ENCODE measurements around the gene PSME3IP1.
"Not testable (repeated sequence)": the region's sequence is repeated elsewhere in the genome, so short reads cannot be mapped to it uniquely, and the experiment has no call there.

Gene PSME3IP1, protein sequence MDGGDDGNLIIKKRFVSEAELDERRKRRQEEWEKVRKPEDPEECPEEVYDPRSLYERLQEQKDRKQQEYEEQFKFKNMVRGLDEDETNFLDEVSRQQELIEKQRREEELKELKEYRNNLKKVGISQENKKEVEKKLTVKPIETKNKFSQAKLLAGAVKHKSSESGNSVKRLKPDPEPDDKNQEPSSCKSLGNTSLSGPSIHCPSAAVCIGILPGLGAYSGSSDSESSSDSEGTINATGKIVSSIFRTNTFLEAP

GRCh38 chr16:57185945-57186871 is at the start of gene PSME3IP1, which contains the start of gene RSPRY1:
TSS of gene PSME3IP1 (minus strand) at chr16:57186039. CDS start at chr16:57173854, 12,185 bp downstream.
TSS of gene RSPRY1 (plus strand) at chr16:57186329. CDS start at chr16:57204659, 18,330 bp downstream.
- FAIRE-seq, result peak; percentile 99

DNA sequence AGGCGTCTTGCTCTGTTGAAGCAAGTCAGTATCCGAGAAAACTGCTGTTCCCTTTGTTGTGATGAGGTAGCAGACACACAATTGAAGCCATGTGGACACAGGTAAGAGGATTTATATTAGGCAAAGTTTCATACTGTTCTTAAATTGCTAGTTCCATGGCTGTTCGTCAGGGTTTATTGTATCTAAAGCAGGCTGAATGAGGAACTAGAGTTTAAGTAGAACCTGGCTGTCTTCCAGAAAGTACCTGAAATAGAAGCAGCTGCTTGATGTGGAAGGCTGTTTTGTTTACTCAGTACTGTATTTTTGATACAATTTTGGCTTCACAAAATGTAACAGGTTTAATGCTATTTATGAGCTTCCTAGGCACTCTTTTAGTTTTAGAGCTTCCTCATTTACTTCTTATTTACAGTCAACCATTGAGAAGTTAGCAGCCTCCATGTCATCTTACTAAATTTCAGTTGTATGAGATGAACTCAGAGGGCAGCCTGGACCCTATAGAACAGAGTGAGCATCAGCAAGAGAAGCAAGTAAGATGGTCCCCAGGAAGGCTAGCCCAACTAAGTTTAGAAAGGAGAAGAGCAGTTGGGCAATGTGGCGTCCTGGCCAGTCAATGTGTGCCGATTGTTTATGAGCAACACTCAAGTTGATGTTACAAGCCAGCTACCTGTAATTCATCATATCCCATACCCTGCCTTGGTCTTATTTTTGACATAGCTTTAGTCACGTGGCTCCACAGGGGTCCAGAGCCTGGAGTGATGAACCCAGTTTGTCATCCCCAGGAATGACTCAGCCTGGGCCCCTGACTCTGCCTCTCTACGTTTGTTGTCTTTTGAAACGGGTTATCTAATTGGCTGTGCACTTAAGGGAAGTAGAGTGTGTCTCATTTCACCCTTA is 49.5 kb upstream of the PSME3IP1 start:
- FAIRE-seq, result no peak

GRCh38 chr16:57234707-57235092 is 48.9 kb upstream of the PSME3IP1 start:
- FAIRE-seq, result no peak

DNA sequence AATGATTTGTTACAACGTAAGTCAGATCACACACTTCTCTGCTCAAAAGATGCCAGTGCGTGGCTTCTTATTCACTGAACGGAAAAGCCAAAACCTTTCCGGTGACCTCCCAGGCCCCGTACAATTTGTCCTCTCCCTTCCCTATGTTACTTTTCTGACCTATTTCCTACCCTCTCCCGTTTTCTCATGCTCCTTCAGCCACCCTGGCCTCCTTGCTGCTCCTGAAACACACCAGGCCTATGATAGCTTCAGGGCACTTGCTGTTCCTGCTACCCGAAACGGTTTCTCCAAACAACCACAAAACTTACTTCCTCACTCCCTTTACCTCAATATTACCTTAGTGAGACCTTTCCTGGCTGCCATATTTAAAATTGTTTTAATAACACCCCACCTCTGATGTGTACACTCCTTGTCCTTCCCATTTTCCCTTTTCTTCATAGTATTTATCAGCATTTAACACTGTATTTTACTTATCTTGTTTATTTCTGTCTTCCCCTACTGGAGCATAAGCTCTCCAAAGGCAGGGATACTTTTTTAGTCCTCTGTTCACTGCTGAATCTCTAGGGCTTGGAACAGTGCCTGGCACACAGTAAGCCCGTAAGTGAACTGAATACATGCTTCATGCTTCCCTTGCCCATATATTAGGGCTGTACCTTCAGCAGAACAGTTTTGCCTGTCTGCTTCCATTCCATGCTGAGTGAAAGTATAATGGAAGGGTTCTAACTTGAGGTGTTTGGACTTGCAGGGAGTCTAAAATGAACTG is 48.3 kb upstream of the PSME3IP1 start:
- FAIRE-seq, result no peak

DNA sequence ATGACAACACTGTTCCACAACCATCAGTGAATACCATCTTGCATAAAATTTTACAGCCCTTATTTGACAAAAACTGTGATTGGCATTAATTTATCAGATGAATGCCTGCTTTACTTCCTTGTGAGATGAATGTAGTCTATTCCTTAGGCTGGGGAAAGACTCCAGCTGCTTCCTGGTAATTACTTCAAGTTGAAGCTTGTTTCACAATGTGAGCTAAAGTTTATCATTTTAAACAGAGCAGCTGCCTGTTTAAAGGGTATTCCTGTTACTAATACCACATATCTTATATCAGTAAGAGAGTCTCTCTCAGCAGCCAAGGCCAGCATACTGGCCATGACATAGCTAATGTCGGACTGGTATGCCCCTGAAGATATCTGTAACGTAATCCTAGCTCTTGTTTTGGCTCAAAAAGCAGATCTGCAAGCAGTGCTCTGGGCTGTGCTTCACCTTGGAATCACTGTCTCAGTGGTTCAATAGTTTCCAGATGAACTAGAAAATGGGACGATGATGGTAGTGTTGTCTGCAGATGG is 46.0 kb upstream of the PSME3IP1 start:
- FAIRE-seq, result no peak

DNA sequence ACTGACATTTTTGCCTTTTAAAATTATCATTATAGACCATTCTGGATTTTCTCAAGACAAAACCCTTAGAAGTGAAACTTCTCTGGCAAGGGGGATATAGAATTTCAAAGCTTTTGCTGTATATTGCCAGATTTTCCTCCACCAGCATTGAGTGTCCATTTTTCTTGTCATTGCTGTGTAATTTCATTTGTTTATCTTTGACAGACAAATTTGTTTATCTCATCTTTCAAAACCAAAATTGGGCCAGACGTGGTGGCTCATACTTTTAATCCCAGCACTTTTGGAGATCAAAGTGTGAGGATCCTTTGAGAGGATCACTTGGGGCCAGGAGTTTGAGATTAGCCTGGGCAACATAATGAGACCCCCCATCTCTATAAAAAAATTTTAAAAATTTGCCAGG is 43.2 kb upstream of the PSME3IP1 start:
- no peak for FAIRE-seq

GRCh38 chr16:57226701-57227621 is 41.1 kb upstream of the PSME3IP1 start:
- FAIRE-seq, result no peak

DNA sequence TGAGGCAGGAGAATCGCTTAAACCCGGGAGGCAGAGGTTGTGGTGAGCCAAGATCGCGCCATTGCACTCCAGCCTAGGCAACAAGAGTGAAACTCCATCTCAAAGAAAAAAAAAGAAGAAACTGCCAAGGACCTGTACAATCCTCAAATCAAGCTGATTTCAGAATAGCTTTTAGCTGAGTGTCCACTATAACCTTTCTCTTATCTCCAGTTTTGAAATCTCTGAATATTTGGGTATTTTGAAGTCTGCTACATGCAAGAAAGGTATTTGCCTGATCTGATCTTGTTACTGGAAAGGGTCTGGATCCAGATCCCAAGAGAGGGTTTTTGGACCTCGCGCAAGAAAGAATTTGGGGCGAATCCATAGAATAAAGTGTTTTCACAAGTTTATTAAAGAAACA is 40.1 kb upstream of the PSME3IP1 start:
- FAIRE-seq, result no peak

DNA sequence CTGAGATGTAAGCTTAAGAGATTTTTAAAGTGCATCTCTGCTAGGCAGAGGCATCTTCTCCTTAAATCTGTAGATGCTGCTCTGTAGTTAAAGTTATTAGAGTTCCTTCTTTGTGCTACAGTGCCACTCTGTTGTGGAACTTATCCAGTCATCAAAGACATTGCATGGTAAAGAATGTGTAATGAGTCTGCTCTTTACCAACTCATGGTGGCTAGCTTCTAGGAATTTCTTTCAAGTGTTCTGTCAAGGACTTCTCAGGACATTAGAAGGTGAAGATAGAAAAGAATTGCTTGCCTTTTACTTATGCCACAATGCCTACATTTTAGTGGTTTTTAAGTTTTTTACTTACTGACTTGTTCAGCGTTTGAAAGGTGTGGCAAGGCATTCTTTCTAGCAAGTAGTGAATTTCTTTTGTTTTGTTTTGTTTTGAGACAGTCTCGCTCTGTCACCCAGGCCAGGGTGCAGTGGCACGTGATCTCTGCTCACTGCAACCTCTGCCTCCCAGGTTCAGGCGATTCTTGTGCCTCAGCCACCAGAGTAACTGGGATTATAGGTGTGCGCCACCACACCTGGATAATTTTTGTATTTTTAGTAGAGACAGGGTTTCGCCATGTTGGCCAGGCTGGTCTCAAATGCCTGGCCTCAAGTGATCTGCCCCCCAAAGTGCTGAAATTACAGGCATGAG is 39.0 kb upstream of the PSME3IP1 start:
- FAIRE-seq, result no peak

DNA sequence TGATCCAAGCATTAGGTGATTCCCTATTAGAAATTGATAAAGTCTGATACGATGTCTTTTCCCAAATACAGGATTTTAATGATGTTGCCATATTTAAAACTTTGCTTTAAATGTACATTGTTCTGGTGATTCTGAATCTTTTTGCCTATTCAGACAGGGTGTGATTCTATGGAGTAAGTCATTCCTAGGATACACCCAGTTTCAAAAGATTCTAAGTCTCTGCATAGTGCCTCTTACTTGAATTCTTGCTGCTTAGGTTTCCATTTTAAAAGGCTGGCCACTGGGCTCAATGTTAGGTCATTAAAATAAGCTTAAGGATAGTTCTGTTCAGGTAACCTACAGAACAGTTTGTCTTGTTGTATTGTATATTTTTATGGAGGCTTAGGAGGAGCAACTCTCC is 37.2 kb upstream of the PSME3IP1 start:
- FAIRE-seq, result no peak

GRCh38 chr16:57216968-57217367 is 31.1 kb upstream of the PSME3IP1 start:
- FAIRE-seq, result no peak

DNA sequence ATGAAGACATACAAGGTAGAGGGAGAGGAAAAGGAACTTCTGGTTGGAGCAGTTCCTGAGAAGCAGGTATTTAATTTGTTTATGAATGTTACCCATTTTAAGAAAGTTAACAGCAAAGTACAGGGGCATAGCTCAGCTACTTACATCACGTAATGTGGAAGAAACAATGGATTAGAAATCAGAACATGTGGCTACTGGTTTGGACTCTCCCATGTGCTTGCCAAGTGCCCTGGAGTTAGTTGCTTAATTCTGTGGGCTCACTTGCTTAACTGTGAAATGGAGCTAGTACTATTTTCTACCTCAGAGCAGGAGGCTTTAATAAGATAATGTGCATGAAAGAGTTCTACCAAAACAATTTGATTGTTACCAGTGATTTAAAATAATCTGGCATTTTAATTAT is 27.6 kb upstream of the PSME3IP1 start:
- no peak for FAIRE-seq

GRCh38 chr16:57209780-57210179 is 23.9 kb upstream of the PSME3IP1 start:
- no peak for FAIRE-seq

GRCh38 chr16:57208926-57209325 is 23.1 kb upstream of the PSME3IP1 start:
- no peak for FAIRE-seq

DNA sequence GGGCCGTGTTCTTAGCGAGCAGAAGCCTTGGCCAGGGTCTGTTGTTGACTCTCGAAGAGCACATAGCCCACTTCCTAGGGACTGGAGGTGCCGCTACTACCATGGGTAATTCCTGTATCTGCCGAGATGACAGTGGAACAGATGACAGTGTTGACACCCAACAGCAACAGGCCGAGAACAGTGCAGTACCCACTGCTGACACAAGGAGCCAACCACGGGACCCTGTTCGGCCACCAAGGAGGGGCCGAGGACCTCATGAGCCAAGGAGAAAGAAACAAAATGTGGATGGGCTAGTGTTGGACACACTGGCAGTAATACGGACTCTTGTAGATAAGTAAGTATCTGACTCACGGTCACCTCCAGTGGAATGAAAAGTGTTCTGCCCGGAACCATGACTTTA is 18.8 kb upstream of the PSME3IP1 start:
- no peak for FAIRE-seq

GRCh38 chr16:57203451-57203850 is 17.6 kb upstream of the PSME3IP1 start:
- no peak for FAIRE-seq

DNA sequence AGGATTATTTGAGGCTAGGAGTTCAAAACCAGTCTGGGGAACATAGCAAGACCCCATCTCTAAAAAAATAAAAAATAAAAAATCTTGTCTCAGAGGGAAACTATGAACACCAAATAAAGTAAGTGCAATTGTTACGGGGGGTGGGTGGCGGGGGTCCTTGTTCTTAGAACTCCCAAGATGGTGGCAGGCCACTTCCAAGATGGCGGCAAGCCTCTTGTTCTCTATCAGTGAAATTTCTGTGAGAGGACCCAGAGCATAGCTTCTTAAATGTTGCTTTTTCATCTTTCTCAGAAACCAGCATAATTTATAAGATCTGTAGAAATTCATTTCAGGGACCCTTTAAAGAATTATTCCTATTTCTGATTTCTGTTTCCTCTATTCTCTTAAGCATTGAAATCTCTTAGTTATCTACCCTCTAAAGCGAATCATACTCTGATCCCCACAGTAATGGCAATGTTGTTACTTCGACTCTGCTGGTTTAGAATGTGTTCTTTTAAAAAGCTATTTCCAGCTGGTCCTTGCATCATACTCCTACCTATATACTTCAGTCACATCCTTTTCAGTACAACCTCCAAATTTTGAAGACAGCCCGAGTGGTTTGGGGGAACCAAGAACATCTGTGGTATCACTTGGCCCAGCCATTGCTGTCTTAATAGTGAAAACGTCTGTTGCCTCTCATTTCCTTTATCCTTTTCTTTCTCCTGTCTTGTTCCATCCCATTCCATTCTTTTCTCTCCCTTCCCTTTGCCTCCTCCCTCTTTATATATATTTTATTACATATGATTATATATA is 16.5 kb upstream of the PSME3IP1 start:
- no peak for FAIRE-seq

GRCh38 chr16:57200926-57201325 is 15.1 kb upstream of the PSME3IP1 start:
- FAIRE-seq, result not testable (repeated sequence)

DNA sequence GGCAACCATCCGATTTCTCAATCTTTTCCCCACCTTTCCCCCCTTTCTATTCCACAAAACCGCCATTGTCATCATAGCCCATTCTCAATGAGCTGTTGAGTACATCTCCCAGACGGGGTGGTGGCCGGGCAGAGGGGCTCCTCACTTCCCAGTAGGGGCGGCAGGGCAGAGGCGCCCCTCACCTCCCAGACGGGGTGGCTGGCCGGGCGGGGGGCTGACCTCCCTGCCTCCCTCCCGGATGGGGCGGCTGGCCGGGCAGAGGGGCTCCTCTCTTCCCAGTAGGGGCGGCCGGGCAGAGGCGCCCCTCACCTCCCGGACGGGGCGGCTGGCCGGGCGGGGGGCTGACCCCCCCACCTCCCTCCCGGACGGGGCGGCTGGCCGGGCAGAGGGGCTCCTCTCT is 14.5 kb upstream of the PSME3IP1 start:
- not testable (repeated sequence) for FAIRE-seq
